Naive thymus-derived CD4-positive, alpha-beta T cell (primary cell): ENCODE measurements around the gene UGT1A8. TPM values are rescaled to one million over a fixed set of nuclear protein-coding genes. Genes with fewer than 3 reads are reported as not detected.
"Not testable (repeated sequence)": the region's sequence is repeated elsewhere in the genome, so short reads cannot be mapped to it uniquely, and the experiment has no call there.

Experiments
- ATAC-seq: fragments of 150-1000 bp; cut with Tn5 transposase; 2 replicates; pipeline ENCODE4 v1.10.0; 2021; ENCODE audit warnings: mild to moderate bottlenecking, moderate library complexity
- CTCF ChIA-PET: fragments of 350-600 bp; sonication (Branson Sonifier 250); formaldehyde crosslinking; loops from one replicate; lab custom pipeline; 2021; ENCODE audit warnings: antibody characterized with exemption; lab: Charles Lee
- POLR2A ChIA-PET: fragments of 350-600 bp; sonication (Branson Sonifier 250); formaldehyde crosslinking; loops from one replicate; lab custom pipeline; 2021; ENCODE audit warnings: antibody characterized with exemption, inconsistent platforms; lab: Charles Lee
- DNase-seq, 9 donors: peaks; one replicate each; pipeline versions ENCODE4 v3.0.0 to v3.0.0-alpha.2; 2020 to 2022; ENCODE audit warnings: mixed read lengths in 1 of 9
- H3K27ac ChIP-seq: one replicate; pipeline ENCODE4 v1.7.0; 2013; ENCODE audit warnings: mild to moderate bottlenecking, low read depth, low read length, moderate library complexity
- H3K27me3 ChIP-seq, 2 donors: one replicate each; pipeline ENCODE4 v1.7.0; 2013; ENCODE audit warnings: low read length in 2 of 2, mild to moderate bottlenecking in 2 of 2, moderate library complexity in 2 of 2; ENCODE audit not compliant: control insufficient read depth in 2 of 2, insufficient read depth in 2 of 2
- H3K36me3 ChIP-seq, 3 experiments: 1 replicate in 2 of 3; 2 replicates in 1 of 3; pipeline ENCODE4 v1.7.0; 2013; ENCODE audit warnings: low read length in 3 of 3, mild to moderate bottlenecking in 3 of 3, moderate library complexity in 1 of 3; ENCODE audit not compliant: insufficient read depth in 3 of 3, control insufficient read depth in 2 of 3
- H3K4me1 ChIP-seq, 2 donors: one replicate each; pipeline ENCODE4 v1.7.0; 2013; ENCODE audit warnings: low read length in 2 of 2, mild to moderate bottlenecking in 2 of 2, moderate library complexity in 1 of 2; ENCODE audit not compliant: control insufficient read depth in 2 of 2, insufficient read depth in 2 of 2
- H3K4me3 ChIP-seq: 2 replicates; pipeline ENCODE4 v1.7.0; 2013; ENCODE audit warnings: mild to moderate bottlenecking, low read length
- H3K9me3 ChIP-seq, 3 experiments: 1 replicate in 2 of 3; 2 replicates in 1 of 3; pipeline ENCODE4 v1.7.0; 2013; ENCODE audit warnings: low read length in 3 of 3; ENCODE audit not compliant: control insufficient read depth in 2 of 3
- H3K27ac Mint-ChIP-seq, 9 donors: one replicate each; pipeline ENCODE4 v1.8.0; 2020 to 2022; ENCODE audit warnings: mixed read lengths in 9 of 9, mild to moderate bottlenecking in 8 of 9, moderate library complexity in 5 of 9, inconsistent platforms in 2 of 9
- H3K27me3 Mint-ChIP-seq, 5 donors: one replicate each; pipeline ENCODE4 v1.8.0; 2021 to 2022; ENCODE audit warnings: mixed read lengths in 5 of 5, mild to moderate bottlenecking in 1 of 5
- H3K36me3 Mint-ChIP-seq, 5 donors: one replicate each; pipeline ENCODE4 v1.8.0; 2020 to 2022; ENCODE audit warnings: mixed read lengths in 5 of 5, mild to moderate bottlenecking in 3 of 5, inconsistent platforms in 1 of 5
- H3K4me1 Mint-ChIP-seq, 7 donors: one replicate each; pipeline ENCODE4 v1.8.0; 2020 to 2022; ENCODE audit warnings: mixed read lengths in 7 of 7, mild to moderate bottlenecking in 3 of 7, inconsistent platforms in 1 of 7
- H3K4me3 Mint-ChIP-seq, 10 donors: one replicate each; pipeline ENCODE4 v1.8.0; 2020 to 2022; ENCODE audit warnings: mild to moderate bottlenecking in 10 of 10, mixed read lengths in 10 of 10, moderate library complexity in 6 of 10, inconsistent platforms in 2 of 10
- H3K9me3 Mint-ChIP-seq, 11 donors: one replicate each; pipeline ENCODE4 v1.8.0; 2020 to 2022; ENCODE audit warnings: mixed read lengths in 11 of 11, mild to moderate bottlenecking in 4 of 11, inconsistent platforms in 1 of 11, moderate library complexity in 1 of 11
- intact Hi-C, 2 donors: fragments of 100-400 bp; cut with micrococcal nuclease; formaldehyde crosslinking; loops; one replicate each; pipeline ENCODE4 v1.15.1; 2023
- polyA plus RNA-seq, 2 donors: library from polyadenylated mRNA; unstranded; fragments of 300-500 nt; fragmentation: Illumina TruSeq; gene quantifications; one replicate each; pipeline ENCODE4 v1.2.3, GENCODE V29; 2021
- total RNA-seq, 6 experiments: library from RNA in 5 of 6; stranded (reverse) in 5 of 6; gene quantifications; 1 replicate in 5 of 6; 2 replicates in 1 of 6; pipeline ENCODE4 v1.2.3 and lab custom pipeline; 2021 to 2026

UGT1A8 gene
- total and polyA plus RNA-seq, 7 experiments from 2014 or later, result not detected

GRCh38 chr2:233654501-233654900 is 37.1 kb downstream of the UGT1A8 start:
- no peak overlapping the region for H3K27ac ChIP-seq
- no peaks in the 10 kb centered on the region for H3K36me3 Mint-ChIP-seq
- DNase-seq, result no peak
- H3K4me3 Mint-ChIP-seq, result no peak overlapping the region
- ATAC-seq, result no peak
- H3K27me3 Mint-ChIP-seq, result peaks cover 11 to 33% (median 17%) of the 10 kb centered on the region in 5 donors
- no peaks in the 10 kb centered on the region for H3K9me3 Mint-ChIP-seq
- POLR2A ChIA-PET, result no interaction called here
- H3K4me1 ChIP-seq, result no peaks in the 10 kb centered on the region
- H3K27ac Mint-ChIP-seq, result no peak overlapping the region
- no peaks in the 10 kb centered on the region for H3K27me3 ChIP-seq
- CTCF ChIA-PET, result no interaction called here
- no peaks in the 10 kb centered on the region for H3K36me3 ChIP-seq
- H3K4me3 ChIP-seq, result no peak overlapping the region
- H3K9me3 ChIP-seq, result no peaks in the 10 kb centered on the region
- intact Hi-C loops, result no loop called here
- H3K4me1 Mint-ChIP-seq, result no peaks in the 10 kb centered on the region

- H3K4me3 Mint-ChIP-seq, result no peak overlapping the region
- no peaks in the 10 kb centered on the region for H3K36me3 Mint-ChIP-seq
- H3K4me1 ChIP-seq, result no peaks in the 10 kb centered on the region
- no peaks in the 10 kb centered on the region for H3K9me3 ChIP-seq
- intact Hi-C loops, result no loop called here
- H3K4me3 ChIP-seq, result no peak overlapping the region
- H3K4me1 Mint-ChIP-seq, result no peaks in the 10 kb centered on the region
- no peaks in the 10 kb centered on the region for H3K9me3 Mint-ChIP-seq
- H3K27me3 ChIP-seq, result no peaks in the 10 kb centered on the region
- H3K27ac Mint-ChIP-seq, result no peak overlapping the region
- ChIA-PET POLR2A (no interaction called here), CTCF (no interaction called here)
- no peaks in the 10 kb centered on the region for H3K36me3 ChIP-seq
- peaks cover 17 to 38% (median 21%) of the 10 kb centered on the region in 5 donors for H3K27me3 Mint-ChIP-seq
- no peak for ATAC-seq
- no peak overlapping the region for H3K27ac ChIP-seq
- no peak for DNase-seq
These were observed 37.6 kb downstream of the UGT1A8 start for GRCh38 chr2:233655043-233655442.

DNA sequence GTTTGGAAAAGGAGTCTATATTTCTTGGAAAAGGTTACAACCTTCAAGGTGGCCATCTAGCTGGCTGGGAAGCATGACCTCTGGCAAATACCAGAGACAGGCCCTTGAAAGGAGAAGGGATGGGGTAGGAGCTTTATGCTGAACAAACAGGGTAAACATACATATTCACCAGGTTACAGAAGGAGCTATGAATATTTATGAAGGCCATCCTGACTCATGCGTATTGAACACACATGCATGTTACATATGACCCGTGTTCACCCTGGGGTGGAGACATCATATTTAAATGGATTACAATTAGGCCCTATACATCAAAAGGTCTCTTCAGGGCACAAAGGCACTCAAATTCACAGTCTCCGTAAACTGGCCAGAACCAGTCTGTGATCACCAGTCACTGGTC is 38.5 kb downstream of the UGT1A8 start:
- H3K36me3 Mint-ChIP-seq, H3K27me3 ChIP-seq, H3K9me3 Mint-ChIP-seq, H3K27ac Mint-ChIP-seq, DNase-seq, intact Hi-C loops, ATAC-seq, H3K27ac ChIP-seq, H3K9me3 ChIP-seq, CTCF ChIA-PET, H3K4me1 Mint-ChIP-seq, POLR2A ChIA-PET, H3K36me3 ChIP-seq, H3K4me1 ChIP-seq, H3K4me3 Mint-ChIP-seq, H3K4me3 ChIP-seq: not testable (repeated sequence)
- peaks cover 18 to 45% (median 26%) of the 10 kb centered on the region in 5 donors for H3K27me3 Mint-ChIP-seq

- POLR2A ChIA-PET, result no interaction called here
- Mint-ChIP-seq H3K9me3 (peaks cover 0 to 1% (median 0%) of the 10 kb centered on the region in 11 donors), H3K4me1 (no peaks in the 10 kb centered on the region), H3K36me3 (no peaks in the 10 kb centered on the region), H3K27me3 (peaks cover 21 to 50% (median 31%) of the 10 kb centered on the region in 5 donors), H3K27ac (no peak overlapping the region), H3K4me3 (no peak overlapping the region)
- intact Hi-C loops, result no loop called here
- CTCF ChIA-PET, result no interaction called here
- no peaks in the 10 kb centered on the region for H3K36me3 ChIP-seq
- no peak overlapping the region for H3K27ac ChIP-seq
- ATAC-seq, result no peak
- H3K4me1 ChIP-seq, result no peaks in the 10 kb centered on the region
- no peaks in the 10 kb centered on the region for H3K9me3 ChIP-seq
- H3K4me3 ChIP-seq, result no peak overlapping the region
- no peaks in the 10 kb centered on the region for H3K27me3 ChIP-seq
- no peak for DNase-seq
These were observed 39.0 kb downstream of the UGT1A8 start for GRCh38 chr2:233656443-233656842.

- POLR2A ChIA-PET, result no interaction called here
- H3K4me1 Mint-ChIP-seq, result no peaks in the 10 kb centered on the region
These were observed 41.2 kb downstream of the UGT1A8 start for GRCh38 chr2:233658610-233659009.

GRCh38 chr2:233663911-233664310 is 46.5 kb downstream of the UGT1A8 start:
- H3K9me3 Mint-ChIP-seq, result peaks cover 0 to 35% (median 9%) of the 10 kb centered on the region in 11 donors
- no peaks in the 10 kb centered on the region for H3K36me3 Mint-ChIP-seq
- no peak overlapping the region for H3K27ac Mint-ChIP-seq
- H3K4me1 Mint-ChIP-seq, result no peaks in the 10 kb centered on the region
- no peaks in the 10 kb centered on the region for H3K4me1 ChIP-seq
- ATAC-seq (no peak), DNase-seq (no peak)
- intact Hi-C loops, result no loop called here
- H3K27me3 Mint-ChIP-seq, result peaks cover 21 to 65% (median 43%) of the 10 kb centered on the region in 5 donors
- CTCF ChIA-PET, result no interaction called here
- H3K27ac ChIP-seq, result no peak overlapping the region
- H3K9me3 ChIP-seq, result no peaks in the 10 kb centered on the region
- POLR2A ChIA-PET, result no interaction called here
- H3K27me3 ChIP-seq, result no peaks in the 10 kb centered on the region
- no peaks in the 10 kb centered on the region for H3K36me3 ChIP-seq
- H3K4me3 Mint-ChIP-seq, result no peak overlapping the region
- H3K4me3 ChIP-seq, result no peak overlapping the region

More at GRCh38 chr2:233658610-233659009, 41.2 kb downstream of the UGT1A8 start:
- Mint-ChIP-seq H3K4me3 (no peak overlapping the region), H3K27me3 (peaks cover 16 to 55% (median 32%) of the 10 kb centered on the region in 5 donors), H3K36me3 (no peaks in the 10 kb centered on the region), H3K27ac (no peak overlapping the region), H3K9me3 (peaks cover 0 to 7% (median 0%) of the 10 kb centered on the region in 11 donors)
- DNase-seq (no peak), ATAC-seq (no peak)
- Histone ChIP-seq H3K27me3 (no peaks in the 10 kb centered on the region), H3K4me3 (no peak overlapping the region), H3K9me3 (no peaks in the 10 kb centered on the region), H3K36me3 (no peaks in the 10 kb centered on the region), H3K4me1 (no peaks in the 10 kb centered on the region), H3K27ac (no peak overlapping the region)
- intact Hi-C loops, result no loop called here
- CTCF ChIA-PET, result no interaction called here

DNA sequence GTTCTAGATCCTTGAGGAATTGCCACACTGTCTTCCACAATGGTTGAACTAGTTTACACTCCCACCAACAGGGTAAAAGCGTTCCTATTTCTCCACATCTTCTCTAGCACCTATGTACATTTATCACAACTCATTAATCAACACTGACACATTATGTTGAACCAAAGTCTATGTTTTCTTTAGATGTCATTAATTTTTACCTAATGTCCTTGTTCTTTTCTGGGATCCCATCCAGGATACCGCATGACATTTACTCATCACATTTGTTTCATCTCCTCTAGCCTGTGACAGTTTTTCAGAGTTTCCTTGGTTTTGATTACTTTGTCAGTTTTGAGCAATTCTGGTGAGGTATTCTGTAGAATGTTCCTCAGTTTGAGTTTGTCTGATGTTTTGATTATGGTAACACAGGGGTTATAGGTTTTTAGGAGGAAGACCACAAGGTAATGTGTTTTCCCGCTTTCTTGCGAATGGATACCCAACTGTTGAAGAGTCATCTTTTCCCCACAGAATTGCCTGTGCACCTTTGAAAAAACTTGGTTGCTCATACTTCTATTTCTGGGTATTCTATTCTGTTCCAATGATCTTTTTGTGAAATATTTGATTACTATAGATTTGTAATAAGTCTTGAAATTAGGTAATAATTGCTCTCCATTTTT is 51.3 kb downstream of the UGT1A8 start:
- Histone ChIP-seq H3K4me3 (no peak overlapping the region), H3K27ac (no peak overlapping the region), H3K9me3 (no peaks in the 10 kb centered on the region), H3K4me1 (no peaks in the 10 kb centered on the region), H3K27me3 (no peaks in the 10 kb centered on the region), H3K36me3 (no peaks in the 10 kb centered on the region)
- CTCF ChIA-PET, result no interaction called here
- DNase-seq (no peak), ATAC-seq (no peak)
- Mint-ChIP-seq H3K4me1 (no peaks in the 10 kb centered on the region), H3K9me3 (peaks cover 0 to 39% (median 9%) of the 10 kb centered on the region in 11 donors), H3K27ac (no peak overlapping the region), H3K27me3 (peaks cover 15 to 57% (median 38%) of the 10 kb centered on the region in 5 donors), H3K36me3 (no peaks in the 10 kb centered on the region), H3K4me3 (no peak overlapping the region)
- intact Hi-C loops, result no loop called here
- POLR2A ChIA-PET, result no interaction called here
